Transverse colon (tissue), 3 donors: ENCODE measurements around the gene GGPS1.
A peak's percentile ranks its signal among the peaks of the same experiment; 100 is the strongest.

Source experiments
- EP300 ChIP-seq: sonication (generic); formaldehyde crosslinking; IDR thresholded peaks from one replicate; pipeline ENCODE4 v1.6.1; 2017; ENCODE audit warnings: antibody characterized with exemption, low read depth
- POLR2A ChIP-seq: fragments of 450-650 bp; IDR thresholded peaks from one replicate; pipeline ENCODE4 v1.6.1; 2016; ENCODE audit warnings: antibody characterized with exemption, mild to moderate bottlenecking, moderate library complexity
- TF ChIP-seq, protein P1 (sequence below), 5 experiments: fragments of 200-600 bp in 3 of 5; fragments of 450-650 bp in 2 of 5; sonication (generic) in 3 of 5; IDR thresholded peaks; 1 replicate in 2 of 5; 2 replicates in 3 of 5; pipeline ENCODE4 v1.5.1; 2016 to 2017; ENCODE audit warnings: antibody characterized with exemption in 5 of 5, inconsistent platforms in 3 of 5, mild to moderate bottlenecking in 2 of 5, moderate library complexity in 1 of 5

DNA sequence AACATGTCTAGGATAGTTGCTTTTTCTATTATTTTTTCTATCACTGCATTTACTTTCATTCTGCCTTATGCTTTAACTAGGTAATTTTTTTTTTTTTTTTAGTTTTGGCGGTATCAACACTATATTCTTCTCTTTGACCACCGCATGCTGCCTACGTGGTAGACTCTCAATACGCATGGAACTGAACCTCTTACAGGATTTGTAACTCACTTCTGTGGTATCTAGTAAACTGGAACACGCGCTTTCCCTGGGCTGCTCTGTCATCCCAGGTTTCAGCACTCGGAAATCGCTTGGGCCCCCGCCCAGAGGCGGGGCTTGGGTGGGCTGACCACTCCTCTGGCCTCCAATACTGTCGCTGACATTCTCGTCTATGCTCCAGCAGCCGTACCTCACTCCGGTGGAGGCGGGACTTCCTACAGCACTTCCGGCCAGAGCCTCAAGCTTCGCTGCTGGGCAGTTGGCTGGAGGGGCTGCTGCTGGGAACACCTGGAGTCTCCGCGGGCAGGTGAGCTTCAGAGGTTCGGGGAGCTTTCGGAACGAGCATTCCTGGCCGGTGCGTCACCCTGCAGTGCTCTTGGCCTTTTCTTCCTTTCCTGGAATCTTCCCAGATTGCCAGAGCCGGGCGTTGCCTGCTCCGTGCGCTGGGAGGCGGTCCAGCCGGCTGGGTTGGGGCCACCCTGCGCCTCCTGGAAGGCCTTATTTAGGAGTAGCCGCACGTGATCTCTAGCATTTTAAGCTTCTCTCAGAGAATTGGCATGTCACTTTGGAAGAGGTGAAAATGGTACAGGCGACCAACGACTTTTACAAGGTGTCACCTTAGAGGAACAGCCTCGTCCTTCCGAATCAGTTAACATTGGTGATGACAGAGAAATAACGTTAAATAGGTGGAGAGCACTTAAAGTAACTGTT, 38.9 kb downstream of the GGPS1 start, which contains the start of gene TBCE:
- TF ChIP-seq POLR2A = peak; percentile 78
- TF ChIP-seq, protein P1, sequence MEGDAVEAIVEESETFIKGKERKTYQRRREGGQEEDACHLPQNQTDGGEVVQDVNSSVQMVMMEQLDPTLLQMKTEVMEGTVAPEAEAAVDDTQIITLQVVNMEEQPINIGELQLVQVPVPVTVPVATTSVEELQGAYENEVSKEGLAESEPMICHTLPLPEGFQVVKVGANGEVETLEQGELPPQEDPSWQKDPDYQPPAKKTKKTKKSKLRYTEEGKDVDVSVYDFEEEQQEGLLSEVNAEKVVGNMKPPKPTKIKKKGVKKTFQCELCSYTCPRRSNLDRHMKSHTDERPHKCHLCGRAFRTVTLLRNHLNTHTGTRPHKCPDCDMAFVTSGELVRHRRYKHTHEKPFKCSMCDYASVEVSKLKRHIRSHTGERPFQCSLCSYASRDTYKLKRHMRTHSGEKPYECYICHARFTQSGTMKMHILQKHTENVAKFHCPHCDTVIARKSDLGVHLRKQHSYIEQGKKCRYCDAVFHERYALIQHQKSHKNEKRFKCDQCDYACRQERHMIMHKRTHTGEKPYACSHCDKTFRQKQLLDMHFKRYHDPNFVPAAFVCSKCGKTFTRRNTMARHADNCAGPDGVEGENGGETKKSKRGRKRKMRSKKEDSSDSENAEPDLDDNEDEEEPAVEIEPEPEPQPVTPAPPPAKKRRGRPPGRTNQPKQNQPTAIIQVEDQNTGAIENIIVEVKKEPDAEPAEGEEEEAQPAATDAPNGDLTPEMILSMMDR (IDR thresholded peaks at IDR 0.05) = peak in 2 of 5 experiments; percentile 10 to 33
- TF ChIP-seq EP300 = no peak
